ENCODE data around the gene MAPKAPK2.

MAPKAPK2 gene

DNA sequence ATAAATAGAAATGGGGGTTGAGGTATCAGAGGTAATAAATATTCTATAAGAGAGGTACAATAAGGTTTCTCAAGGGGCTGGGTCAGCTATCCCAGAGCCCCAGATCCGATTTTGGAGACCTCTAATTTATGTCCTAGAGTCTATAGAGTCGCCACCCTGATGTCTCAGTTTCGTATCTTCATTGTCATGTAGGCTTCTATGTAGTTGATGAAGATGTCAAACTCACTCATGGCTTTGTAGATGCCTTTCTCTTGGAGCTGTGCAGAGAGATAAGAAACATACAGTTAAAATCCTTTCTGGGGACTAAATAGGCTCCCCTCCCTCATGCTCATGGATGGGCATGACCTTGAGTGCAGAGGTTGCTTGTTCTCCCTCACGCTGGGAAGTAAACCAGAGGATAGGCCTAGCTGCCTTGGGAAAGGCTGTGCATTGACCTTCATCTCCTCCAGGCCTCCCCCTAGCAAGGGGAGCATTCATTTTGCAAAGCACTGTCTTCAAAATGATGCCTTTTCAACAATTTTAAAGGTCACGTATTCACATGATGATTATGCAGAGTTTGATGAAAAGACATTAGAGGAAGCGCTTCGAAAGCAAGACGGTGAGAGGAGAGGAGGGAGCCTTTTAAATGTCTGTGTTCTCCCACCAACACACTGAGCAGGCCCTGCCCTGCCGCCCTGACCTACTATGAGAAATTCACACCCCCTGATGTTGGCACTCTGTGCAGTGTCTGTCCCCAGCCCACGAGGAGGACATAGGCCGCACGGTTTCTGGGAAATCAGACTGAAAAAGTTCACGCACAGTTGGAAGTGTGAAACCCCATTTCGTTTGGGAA, 84.0 kb downstream of the MAPKAPK2 start:
- TF ChIP-seq FOXM1 (IDR thresholded peaks at IDR 0.05; ENCODE audit: borderline replicate concordance, low read depth) (no peak), ZBTB7A (IDR thresholded peaks at IDR 0.05; ENCODE audit: low read depth) (no peak), CREB1 (IDR thresholded peaks at IDR 0.05; ENCODE audit: low read depth) (no peak), REST (IDR thresholded peaks at IDR 0.05; ENCODE audit: low read depth) (no peak), NFIC (IDR thresholded peaks at IDR 0.05) (no peak), TAF1 (IDR thresholded peaks at IDR 0.05; ENCODE audit: low read depth) (no peak), EGR1 (IDR thresholded peaks at IDR 0.05) (no peak), TCF12 (IDR thresholded peaks at IDR 0.05; ENCODE audit: low read depth) (no peak), YY1 (IDR thresholded peaks at IDR 0.05; ENCODE audit: low read depth) (no peak)
- TF ChIP-seq, protein P1, sequence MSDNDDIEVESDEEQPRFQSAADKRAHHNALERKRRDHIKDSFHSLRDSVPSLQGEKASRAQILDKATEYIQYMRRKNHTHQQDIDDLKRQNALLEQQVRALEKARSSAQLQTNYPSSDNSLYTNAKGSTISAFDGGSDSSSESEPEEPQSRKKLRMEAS (IDR thresholded peaks at IDR 0.05), result no peak

- TF ChIP-seq USF1 (IDR thresholded peaks at IDR 0.05) (no peak), TAF1 (IDR thresholded peaks at IDR 0.05; ENCODE audit: low read depth) (no peak), CREB1 (IDR thresholded peaks at IDR 0.05; ENCODE audit: low read depth) (no peak), NFIC (IDR thresholded peaks at IDR 0.05) (no peak), YY1 (IDR thresholded peaks at IDR 0.05; ENCODE audit: low read depth) (no peak), RAD21 (IDR thresholded peaks at IDR 0.05; ENCODE audit: low read depth) (no peak)
Measured at GRCh38 chr1:206769304-206769731, 84.6 kb downstream of the MAPKAPK2 start.

- TF ChIP-seq EGR1 (IDR thresholded peaks at IDR 0.05), result no peak
Measured at GRCh38 chr1:206770531-206771337, 86.0 kb downstream of the MAPKAPK2 start, which contains the start of gene IL19. TSS of gene IL19 (plus strand) at chr1:206770773. CDS start at chr1:206836663, 65,890 bp downstream.

GRCh38 chr1:206771338-206771692, 86.6 kb downstream of the MAPKAPK2 start:
- TF ChIP-seq TCF12 (IDR thresholded peaks at IDR 0.05; ENCODE audit: low read depth), result no peak
- no peak for TF ChIP-seq EP300 (IDR thresholded peaks at IDR 0.05; ENCODE audit: borderline replicate concordance)
- TF ChIP-seq NFIC (IDR thresholded peaks at IDR 0.05), result no peak
- TF ChIP-seq YY1 (IDR thresholded peaks at IDR 0.05; ENCODE audit: low read depth), result no peak
- TF ChIP-seq FOXM1 (IDR thresholded peaks at IDR 0.05; ENCODE audit: borderline replicate concordance, low read depth), result no peak
- TF ChIP-seq ZBTB7A (IDR thresholded peaks at IDR 0.05; ENCODE audit: low read depth), result no peak
- TF ChIP-seq CREB1 (IDR thresholded peaks at IDR 0.05; ENCODE audit: low read depth), result no peak
- TF ChIP-seq EGR1 (IDR thresholded peaks at IDR 0.05), result no peak
- TF ChIP-seq RAD21 (IDR thresholded peaks at IDR 0.05; ENCODE audit: low read depth), result no peak
- TF ChIP-seq USF1 (IDR thresholded peaks at IDR 0.05), result no peak
- TF ChIP-seq TAF1 (IDR thresholded peaks at IDR 0.05; ENCODE audit: low read depth), result no peak
- TF ChIP-seq, protein P1 (IDR thresholded peaks at IDR 0.05), result no peak
- TF ChIP-seq CEBPB (IDR thresholded peaks at IDR 0.05), result no peak
- TF ChIP-seq REST (IDR thresholded peaks at IDR 0.05; ENCODE audit: low read depth), result no peak
- TF ChIP-seq TEAD4 (IDR thresholded peaks at IDR 0.05), result no peak

GRCh38 chr1:206772243-206772937, 87.7 kb downstream of the MAPKAPK2 start, which contains the start of gene IL10:
TSS of gene IL10 (minus strand) at chr1:206772494. CDS start at chr1:206772435, 59 bp downstream.
- TF ChIP-seq CEBPB (IDR thresholded peaks at IDR 0.05), result no peak
- no peak for TF ChIP-seq ZBTB7A (IDR thresholded peaks at IDR 0.05; ENCODE audit: low read depth)
- TF ChIP-seq EGR1 (IDR thresholded peaks at IDR 0.05), result no peak
- TF ChIP-seq, protein P1 (IDR thresholded peaks at IDR 0.05), result no peak
- TF ChIP-seq TAF1 (IDR thresholded peaks at IDR 0.05; ENCODE audit: low read depth), result no peak
- no peak for TF ChIP-seq RAD21 (IDR thresholded peaks at IDR 0.05; ENCODE audit: low read depth)
- no peak for TF ChIP-seq EP300 (IDR thresholded peaks at IDR 0.05; ENCODE audit: borderline replicate concordance)
- TF ChIP-seq REST (IDR thresholded peaks at IDR 0.05; ENCODE audit: low read depth), result no peak
- TF ChIP-seq TCF12 (IDR thresholded peaks at IDR 0.05; ENCODE audit: low read depth), result no peak
- TF ChIP-seq USF1 (IDR thresholded peaks at IDR 0.05), result no peak
- TF ChIP-seq CREB1 (IDR thresholded peaks at IDR 0.05; ENCODE audit: low read depth), result no peak
- TF ChIP-seq YY1 (IDR thresholded peaks at IDR 0.05; ENCODE audit: low read depth), result no peak
- TF ChIP-seq FOXM1 (IDR thresholded peaks at IDR 0.05; ENCODE audit: borderline replicate concordance, low read depth), result no peak
- TF ChIP-seq TEAD4 (IDR thresholded peaks at IDR 0.05), result no peak
- no peak for TF ChIP-seq NFIC (IDR thresholded peaks at IDR 0.05)
